Coronary artery (tissue), 2 donors: ENCODE measurements around the gene P2RY12.
"Not testable (repeated sequence)": the region's sequence is repeated elsewhere in the genome, so short reads cannot be mapped to it uniquely, and the experiment has no call there.

Experiments used
- DNase-seq: peaks from one replicate; pipeline ENCODE4 v3.0.0-alpha.2; 2017; ENCODE audit warnings: low spot score
- H3K27ac ChIP-seq, 2 donors: fragments of 200-600 bp; sonication (generic); one replicate each; pipeline ENCODE4 v1.5.1; 2016 to 2019
- H3K4me3 ChIP-seq: fragments of 200-600 bp; sonication (generic); 2 replicates; pipeline ENCODE4 v1.5.1; 2016; ENCODE audit warnings: mild to moderate bottlenecking, moderate library complexity
- CTCF ChIP-seq: fragments of 200-600 bp; sonication (generic); IDR thresholded peaks from one replicate; pipeline ENCODE4 v1.5.1; 2019; ENCODE audit warnings: antibody characterized with exemption

The P2RY12 gene

DNA sequence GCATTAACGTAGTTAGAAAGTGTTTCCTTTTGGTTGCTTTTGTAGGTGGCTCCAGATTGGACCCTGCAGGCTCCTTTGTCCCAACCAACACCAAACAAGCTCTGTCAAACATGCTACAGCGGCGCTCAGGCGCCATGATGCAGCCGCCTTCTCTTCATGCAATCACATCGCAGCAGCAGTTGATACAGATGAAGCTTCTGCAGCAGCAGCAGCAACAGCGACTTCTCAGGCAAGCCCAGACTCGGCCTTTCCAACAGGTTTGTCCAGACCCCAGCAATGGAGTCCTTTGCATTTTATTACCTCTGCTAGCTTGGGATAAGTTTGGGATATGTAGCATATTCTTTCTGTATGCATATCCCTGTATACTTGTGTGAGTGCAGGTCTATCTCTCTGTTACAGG, 10.1 kb upstream of the P2RY12 start:
- DNase-seq: no peak
- TF ChIP-seq CTCF: no peak
- H3K4me3 ChIP-seq: no peak overlapping the region
- H3K27ac ChIP-seq: no peak overlapping the region

DNA sequence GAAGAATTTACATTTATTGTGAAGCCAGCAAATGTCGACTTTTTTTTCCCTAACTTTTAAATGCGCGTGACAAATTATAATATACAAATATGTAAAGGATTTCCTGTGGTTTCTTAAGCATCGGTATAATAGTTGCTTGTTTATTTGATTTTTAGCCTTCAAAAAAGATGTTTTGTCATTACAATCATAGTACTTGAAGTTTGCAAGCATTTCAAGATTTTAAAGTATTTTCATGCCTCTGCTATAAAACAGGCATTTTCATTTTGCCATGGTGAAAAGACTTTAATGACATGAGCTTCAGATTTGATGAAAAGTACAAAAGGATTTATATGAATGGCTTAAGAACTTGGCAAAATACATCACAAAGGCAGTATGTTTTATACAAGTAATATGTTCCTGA, 9.4 kb upstream of the P2RY12 start:
- no peak for DNase-seq
- Histone ChIP-seq H3K27ac (no peak overlapping the region), H3K4me3 (no peak overlapping the region)
- no peak for TF ChIP-seq CTCF

GRCh38 chr3:151393146-151393830, 8.7 kb upstream of the P2RY12 start:
- Histone ChIP-seq H3K4me3 (no peak overlapping the region), H3K27ac (no peak overlapping the region)
- no peak for TF ChIP-seq CTCF
- no peak for DNase-seq

- DNase-seq, H3K4me3 ChIP-seq: not testable (repeated sequence)
These were observed 7.6 kb upstream of the P2RY12 start for GRCh38 chr3:151392191-151392590.

GRCh38 chr3:151391720-151392119, 7.2 kb upstream of the P2RY12 start:
- H3K4me3 ChIP-seq: no peak overlapping the region
- H3K27ac ChIP-seq: no peak overlapping the region
- TF ChIP-seq CTCF: no peak
- DNase-seq: no peak

More at GRCh38 chr3:151392191-151392590, 7.6 kb upstream of the P2RY12 start:
- not testable (repeated sequence) for H3K27ac ChIP-seq

DNA sequence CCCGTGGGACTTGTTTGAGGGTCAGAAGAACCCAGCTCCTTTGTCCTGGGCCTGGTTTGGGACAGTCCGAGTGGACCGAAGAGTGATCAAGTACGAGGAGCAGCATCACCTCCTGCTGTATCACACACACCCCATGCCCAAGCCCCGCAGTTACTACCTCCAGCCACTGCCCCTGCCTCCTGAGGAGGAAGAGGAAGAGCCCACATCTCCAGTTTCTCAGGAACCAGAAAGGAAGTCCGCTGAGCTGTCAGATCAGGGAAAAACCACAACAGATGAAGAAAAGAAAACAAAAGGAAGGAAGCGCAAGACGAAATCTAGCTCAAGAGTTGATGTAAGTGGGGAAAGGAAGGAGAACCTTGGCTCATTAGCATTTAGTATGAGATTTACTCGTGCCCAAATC, 3.3 kb upstream of the P2RY12 start:
- no peak for DNase-seq
- Histone ChIP-seq H3K27ac (peak overlapping the region in 1 of 2 donors; percentile 49), H3K4me3 (no peak overlapping the region)
- no peak for TF ChIP-seq CTCF

GRCh38 chr3:151387432-151387831, 2.9 kb upstream of the P2RY12 start:
- TF ChIP-seq CTCF: no peak
- Histone ChIP-seq H3K4me3 (no peak overlapping the region), H3K27ac (peak overlapping the region in 1 of 2 donors; percentile 49)
- no peak for DNase-seq

- no peak overlapping the region for H3K27ac ChIP-seq
- no peak for DNase-seq
- H3K4me3 ChIP-seq: no peak overlapping the region
- TF ChIP-seq CTCF: no peak
These were observed 1.5 kb upstream of the P2RY12 start for GRCh38 chr3:151386056-151386455.
